ENCODE results near the gene GRHL1. TPM values are rescaled to one million over a fixed set of nuclear protein-coding genes. Genes with fewer than 3 reads are reported as not detected.

The GRHL1 gene
- total and polyA plus RNA-seq, 4 donors: 3.6 to 13.7 (median 6.1) TPM

GRCh38 chr2:9949239-9949991 is 2.1 kb upstream of the GRHL1 start:
- Histone ChIP-seq H3K9ac (ENCODE audit: low read depth in 1 of 2, low read length in 2 of 2) (no peak overlapping the region), H3K27ac (ENCODE audit: low read depth in 1 of 2, low read length in 2 of 2) (no peak overlapping the region), H3K4me3 (ENCODE audit: low read depth in 1 of 3, low read length in 3 of 3) (no peak overlapping the region), H3K9me3 (ENCODE audit: control insufficient read depth in 4 of 4, low read length in 3 of 4) (no peaks in the 10 kb centered on the region), H3K36me3 (ENCODE audit: control insufficient read depth in 4 of 4, insufficient read depth in 3 of 4, low read depth in 1 of 4, low read length in 3 of 4) (no peaks in the 10 kb centered on the region), H3K4me1 (ENCODE audit: control insufficient read depth in 4 of 4, insufficient read depth in 4 of 4, low read length in 3 of 4) (peaks cover 0 to 18% (median 9%) of the 10 kb centered on the region in 4 donors), H3K27me3 (ENCODE audit: control insufficient read depth in 4 of 4, insufficient read depth in 4 of 4, low read length in 3 of 4) (no peaks in the 10 kb centered on the region)
- no peak for TF ChIP-seq GABPA (IDR thresholded peaks at IDR 0.05 in 1 of 2, conservative IDR thresholded peaks at IDR 0.05 in 1 of 2)
- no peak for TF ChIP-seq NR2F2 (IDR thresholded peaks at IDR 0.05)
- TF ChIP-seq TAF1 (conservative IDR thresholded peaks at IDR 0.05): no peak
- no peak for TF ChIP-seq RXRA (IDR thresholded peaks at IDR 0.05)
- TF ChIP-seq EGR1 (IDR thresholded peaks at IDR 0.05; ENCODE audit: low read depth in 2 of 2): no peak
- TF ChIP-seq REST (IDR thresholded peaks at IDR 0.05): no peak
- TF ChIP-seq, protein P1, sequence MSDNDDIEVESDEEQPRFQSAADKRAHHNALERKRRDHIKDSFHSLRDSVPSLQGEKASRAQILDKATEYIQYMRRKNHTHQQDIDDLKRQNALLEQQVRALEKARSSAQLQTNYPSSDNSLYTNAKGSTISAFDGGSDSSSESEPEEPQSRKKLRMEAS (IDR thresholded peaks at IDR 0.05): no peak
- TF ChIP-seq, protein P2, sequence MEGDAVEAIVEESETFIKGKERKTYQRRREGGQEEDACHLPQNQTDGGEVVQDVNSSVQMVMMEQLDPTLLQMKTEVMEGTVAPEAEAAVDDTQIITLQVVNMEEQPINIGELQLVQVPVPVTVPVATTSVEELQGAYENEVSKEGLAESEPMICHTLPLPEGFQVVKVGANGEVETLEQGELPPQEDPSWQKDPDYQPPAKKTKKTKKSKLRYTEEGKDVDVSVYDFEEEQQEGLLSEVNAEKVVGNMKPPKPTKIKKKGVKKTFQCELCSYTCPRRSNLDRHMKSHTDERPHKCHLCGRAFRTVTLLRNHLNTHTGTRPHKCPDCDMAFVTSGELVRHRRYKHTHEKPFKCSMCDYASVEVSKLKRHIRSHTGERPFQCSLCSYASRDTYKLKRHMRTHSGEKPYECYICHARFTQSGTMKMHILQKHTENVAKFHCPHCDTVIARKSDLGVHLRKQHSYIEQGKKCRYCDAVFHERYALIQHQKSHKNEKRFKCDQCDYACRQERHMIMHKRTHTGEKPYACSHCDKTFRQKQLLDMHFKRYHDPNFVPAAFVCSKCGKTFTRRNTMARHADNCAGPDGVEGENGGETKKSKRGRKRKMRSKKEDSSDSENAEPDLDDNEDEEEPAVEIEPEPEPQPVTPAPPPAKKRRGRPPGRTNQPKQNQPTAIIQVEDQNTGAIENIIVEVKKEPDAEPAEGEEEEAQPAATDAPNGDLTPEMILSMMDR (IDR thresholded peaks at IDR 0.05; ENCODE audit: low read depth, low read length, missing input control): no peak
- TF ChIP-seq JUND (IDR thresholded peaks at IDR 0.05): no peak
- TF ChIP-seq FOXA1 (IDR thresholded peaks at IDR 0.05): no peak
- no peak for TF ChIP-seq FOXA2 (IDR thresholded peaks at IDR 0.05)
- TF ChIP-seq HNF4G (IDR thresholded peaks at IDR 0.05): no peak
- TF ChIP-seq SP1 (IDR thresholded peaks at IDR 0.05): no peak
- no peak for TF ChIP-seq ZBTB33 (IDR thresholded peaks at IDR 0.05)
- TF ChIP-seq, protein P3, sequence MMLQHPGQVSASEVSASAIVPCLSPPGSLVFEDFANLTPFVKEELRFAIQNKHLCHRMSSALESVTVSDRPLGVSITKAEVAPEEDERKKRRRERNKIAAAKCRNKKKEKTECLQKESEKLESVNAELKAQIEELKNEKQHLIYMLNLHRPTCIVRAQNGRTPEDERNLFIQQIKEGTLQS (IDR thresholded peaks at IDR 0.05): no peak
- no peak for TF ChIP-seq RAD21 (IDR thresholded peaks at IDR 0.05)
- TF ChIP-seq HNF4A (conservative IDR thresholded peaks at IDR 0.05): no peak
- DNase-seq (ENCODE audit: low spot score): no peak
- whole genome bisulfite sequencing: 89% methylated on average over 23 of the region's 23 CpGs

All from liver (tissue), 9 donors.